T-helper 1 cell (primary cell): ENCODE data around the gene RNF112.
A peak's percentile ranks its signal among the peaks of the same experiment; 100 is the strongest.
"Not testable (repeated sequence)": the region's sequence is repeated elsewhere in the genome, so short reads cannot be mapped to it uniquely, and the experiment has no call there.

Source experiments
- DNase-seq, 5 donors: peaks; one replicate each; pipeline ENCODE4 v3.0.0-alpha.2; 2012 to 2020

RNF112 gene

GRCh38 chr17:19414396-19415280, 3.6 kb downstream of the RNF112 start:
- DNase-seq = no peak

- no peak for DNase-seq
Observed at GRCh38 chr17:19415311-19415710, 4.3 kb downstream of the RNF112 start.

- DNase-seq = no peak
Observed at GRCh38 chr17:19415806-19416775, 5.1 kb downstream of the RNF112 start.

- no peak for DNase-seq
Observed at GRCh38 chr17:19417611-19418010, 6.6 kb downstream of the RNF112 start.

GRCh38 chr17:19418251-19418992, 7.4 kb downstream of the RNF112 start:
- DNase-seq = peak in 1 of 5 donors; percentile 14

- no peak for DNase-seq
Observed at GRCh38 chr17:19421219-19421618, 10.2 kb downstream of the RNF112 start.

GRCh38 chr17:19421926-19422325, 10.9 kb downstream of the RNF112 start:
- DNase-seq = no peak

GRCh38 chr17:19424934-19425868, 14.2 kb downstream of the RNF112 start:
- DNase-seq = no peak

GRCh38 chr17:19426631-19427030, 15.6 kb downstream of the RNF112 start:
- no peak for DNase-seq

- DNase-seq = no peak
Observed at GRCh38 chr17:19431691-19432090, 20.7 kb downstream of the RNF112 start.

GRCh38 chr17:19433255-19433654, 22.2 kb downstream of the RNF112 start:
- DNase-seq = no peak

GRCh38 chr17:19433727-19434340, 22.8 kb downstream of the RNF112 start:
- no peak for DNase-seq

- no peak for DNase-seq
Observed at GRCh38 chr17:19440421-19440820, 29.4 kb downstream of the RNF112 start.

GRCh38 chr17:19441288-19441687, 30.3 kb downstream of the RNF112 start:
- DNase-seq = not testable (repeated sequence)

GRCh38 chr17:19442731-19443130, 31.7 kb downstream of the RNF112 start:
- no peak for DNase-seq

- DNase-seq = no peak
Observed at GRCh38 chr17:19443148-19443547, 32.1 kb downstream of the RNF112 start.

GRCh38 chr17:19445105-19445504, 34.1 kb downstream of the RNF112 start:
- no peak for DNase-seq

GRCh38 chr17:19446577-19446976, 35.5 kb downstream of the RNF112 start:
- not testable (repeated sequence) for DNase-seq

- peak; percentile 23 to 73 (median 47) for DNase-seq
Observed at GRCh38 chr17:19447085-19447583, 36.1 kb downstream of the RNF112 start.

- no peak for DNase-seq
Observed at GRCh38 chr17:19448341-19449268, 37.6 kb downstream of the RNF112 start.
